Esophagus (tissue), 2 donors: ENCODE measurements around the gene PPAN. TPM values are rescaled to one million over a fixed set of nuclear protein-coding genes. Genes with fewer than 3 reads are reported as not detected.

Experiments
- H3K27ac ChIP-seq, 2 donors: one replicate each; pipeline ENCODE4 v1.5.1; 2013; ENCODE audit warnings: low read depth in 2 of 2, mild to moderate bottlenecking in 2 of 2, inconsistent platforms in 1 of 2, low read length in 1 of 2, moderate library complexity in 1 of 2
- H3K27me3 ChIP-seq, 2 donors: one replicate each; pipeline ENCODE4 v1.6.1; 2013; ENCODE audit warnings: low read length in 2 of 2, control low read depth in 1 of 2, mild to moderate bottlenecking in 1 of 2; ENCODE audit not compliant: insufficient read depth in 2 of 2, control insufficient read depth in 1 of 2
- H3K36me3 ChIP-seq, 2 donors: one replicate each; pipeline ENCODE4 v1.6.1; 2013; ENCODE audit warnings: low read length in 1 of 2; ENCODE audit not compliant: control insufficient read depth in 2 of 2, insufficient read depth in 2 of 2
- H3K4me1 ChIP-seq, 2 donors: one replicate each; pipeline ENCODE4 v1.6.1; 2013; ENCODE audit warnings: low read length in 1 of 2; ENCODE audit not compliant: control insufficient read depth in 2 of 2, insufficient read depth in 2 of 2
- H3K4me3 ChIP-seq, 2 donors: one replicate each; pipeline ENCODE4 v1.5.1; 2013; ENCODE audit warnings: low read length in 2 of 2, mild to moderate bottlenecking in 2 of 2, low read depth in 1 of 2, moderate library complexity in 1 of 2
- H3K9me3 ChIP-seq, 2 donors: one replicate each; pipeline ENCODE4 v1.6.1; 2013; ENCODE audit warnings: mild to moderate bottlenecking in 2 of 2, low read depth in 1 of 2, low read length in 1 of 2, moderate library complexity in 1 of 2; ENCODE audit not compliant: control insufficient read depth in 2 of 2, insufficient read depth in 1 of 2
- WGBS, 2 donors: extraction: QIAGEN DNeasy Blood & Tissue Kit; methylation state at CpG; one replicate each; pipeline ENCODE4 v1.1.7; 2013; 5-methylcytosine and 5-hydroxymethylcytosine counted together
- polyA plus RNA-seq, 2 donors: library from polyadenylated mRNA; stranded (reverse); fragments of 200-250 nt; gene quantifications; one replicate each; pipeline ENCODE4 v1.2.3, GENCODE V29; 2013
- donor health status: healthy with polysubstance abuse.
- donor health status: Bipolar disorder and iron deficiency.

PPAN gene
- polyA plus RNA-seq, 2 donors, result 41.6 to 64.7 TPM

- no peak overlapping the region for H3K27ac ChIP-seq
- WGBS, 2 donors, result 95% methylated on average over 14 of the region's 14 CpGs
- no peaks in the 10 kb centered on the region for H3K27me3 ChIP-seq
- no peaks in the 10 kb centered on the region for H3K9me3 ChIP-seq
- H3K4me1 ChIP-seq, result peaks cover 0 to 7% of the 10 kb centered on the region in 2 donors
- peaks cover 12 to 63% of the 10 kb centered on the region in 2 donors for H3K36me3 ChIP-seq
- H3K4me3 ChIP-seq, result no peak overlapping the region
These were observed 30.8 kb downstream of the PPAN start for GRCh38 chr19:10136936-10137335.

GRCh38 chr19:10137751-10138682 is 31.9 kb downstream of the PPAN start:
- H3K9me3 ChIP-seq, result no peaks in the 10 kb centered on the region
- H3K27ac ChIP-seq, result no peak overlapping the region
- H3K4me3 ChIP-seq, result no peak overlapping the region
- 90 to 92% methylated on average over 38 of the region's 38 CpGs for WGBS, 2 donors
- peaks cover 0 to 7% of the 10 kb centered on the region in 2 donors for H3K4me1 ChIP-seq
- peaks cover 12 to 63% of the 10 kb centered on the region in 2 donors for H3K36me3 ChIP-seq
- H3K27me3 ChIP-seq, result no peaks in the 10 kb centered on the region

GRCh38 chr19:10138879-10139795 is 33.0 kb downstream of the PPAN start:
- Histone ChIP-seq H3K36me3 (peaks cover 17 to 64% of the 10 kb centered on the region in 2 donors), H3K27ac (no peak overlapping the region), H3K4me3 (no peak overlapping the region), H3K9me3 (no peaks in the 10 kb centered on the region), H3K4me1 (peaks cover 0 to 7% of the 10 kb centered on the region in 2 donors), H3K27me3 (no peaks in the 10 kb centered on the region)
- WGBS, 2 donors, result 91 to 93% methylated on average over 27 of the region's 27 CpGs

- no peak overlapping the region for H3K4me3 ChIP-seq
- peaks cover 18 to 69% of the 10 kb centered on the region in 2 donors for H3K36me3 ChIP-seq
- WGBS, 2 donors, result 94 to 95% methylated on average over 23 of the region's 23 CpGs
- H3K27ac ChIP-seq, result no peak overlapping the region
- H3K4me1 ChIP-seq, result peaks cover 0 to 7% of the 10 kb centered on the region in 2 donors
- no peaks in the 10 kb centered on the region for H3K27me3 ChIP-seq
- H3K9me3 ChIP-seq, result no peaks in the 10 kb centered on the region
These were observed 33.8 kb downstream of the PPAN start for GRCh38 chr19:10139952-10140351.

- Histone ChIP-seq H3K36me3 (peaks cover 25 to 72% of the 10 kb centered on the region in 2 donors), H3K4me3 (no peak overlapping the region), H3K27me3 (no peaks in the 10 kb centered on the region), H3K4me1 (no peaks in the 10 kb centered on the region), H3K27ac (no peak overlapping the region), H3K9me3 (no peaks in the 10 kb centered on the region)
- WGBS, 2 donors, result 92 to 93% methylated on average over 13 of the region's 13 CpGs
These were observed 35.3 kb downstream of the PPAN start for GRCh38 chr19:10141479-10141878.

GRCh38 chr19:10141973-10142372 is 35.8 kb downstream of the PPAN start:
- H3K9me3 ChIP-seq, result no peaks in the 10 kb centered on the region
- H3K36me3 ChIP-seq, result peaks cover 25 to 70% of the 10 kb centered on the region in 2 donors
- 95 to 96% methylated on average over 18 of the region's 18 CpGs for WGBS, 2 donors
- H3K4me3 ChIP-seq, result no peak overlapping the region
- peak overlapping the region in 1 of 2 donors; percentile 29 for H3K27ac ChIP-seq
- no peaks in the 10 kb centered on the region for H3K4me1 ChIP-seq
- no peaks in the 10 kb centered on the region for H3K27me3 ChIP-seq

- 74 to 76% methylated on average over 15 of the region's 15 CpGs for WGBS, 2 donors
- H3K4me3 ChIP-seq, result no peak overlapping the region
- H3K36me3 ChIP-seq, result peaks cover 25 to 61% of the 10 kb centered on the region in 2 donors
- H3K9me3 ChIP-seq, result no peaks in the 10 kb centered on the region
- no peaks in the 10 kb centered on the region for H3K27me3 ChIP-seq
- H3K4me1 ChIP-seq, result no peaks in the 10 kb centered on the region
- H3K27ac ChIP-seq, result peak overlapping the region; percentile 75 to 87
These were observed 36.7 kb downstream of the PPAN start for GRCh38 chr19:10142701-10143375.

GRCh38 chr19:10143681-10144080 is 37.5 kb downstream of the PPAN start:
- Histone ChIP-seq H3K4me3 (no peak overlapping the region), H3K27ac (peak overlapping the region in 1 of 2 donors; percentile 39), H3K4me1 (no peaks in the 10 kb centered on the region), H3K27me3 (no peaks in the 10 kb centered on the region), H3K36me3 (peaks cover 22 to 55% of the 10 kb centered on the region in 2 donors), H3K9me3 (no peaks in the 10 kb centered on the region)
- 84 to 85% methylated on average over 11 of the region's 11 CpGs for WGBS, 2 donors

- H3K36me3 ChIP-seq, result peaks cover 18 to 54% of the 10 kb centered on the region in 2 donors
- WGBS, 2 donors, result 91 to 97% methylated on average over 10 of the region's 10 CpGs
- no peaks in the 10 kb centered on the region for H3K27me3 ChIP-seq
- no peaks in the 10 kb centered on the region for H3K9me3 ChIP-seq
- H3K4me1 ChIP-seq, result no peaks in the 10 kb centered on the region
- no peak overlapping the region for H3K4me3 ChIP-seq
- H3K27ac ChIP-seq, result no peak overlapping the region
These were observed 38.2 kb downstream of the PPAN start for GRCh38 chr19:10144361-10144760.
